PC-3 (cell line): ENCODE measurements around the gene SNRPA. TPM values are rescaled to one million over a fixed set of nuclear protein-coding genes. Genes with fewer than 3 reads are reported as not detected.

Experiments
- ATAC-seq: fragments of 200-7000 bp; cut with Tn5 transposase; 2 replicates; pipeline ENCODE4 v1.9.1; 2020; ENCODE audit warnings: mild to moderate bottlenecking, moderate library complexity
- BruUV-seq: library from RNA; stranded (reverse); fragments of 400-500 nt; replicated peaks from 2 replicates; lab custom pipeline; 2021; lab: Mats Ljungman, UMichigan
- CTCF ChIA-PET: fragments of 300-600 bp; sonication (Branson Sonifier 250); formaldehyde crosslinking; loops from one replicate; lab custom pipeline; 2022; ENCODE audit warnings: antibody characterized with exemption; lab: Charles Lee
- POLR2A ChIA-PET: fragments of 300-600 bp; sonication (Branson Sonifier 250); formaldehyde crosslinking; loops from one replicate; lab custom pipeline; 2022; ENCODE audit warnings: antibody characterized with exemption; ENCODE audit not compliant: unreplicated experiment; lab: Charles Lee
- DNase-seq: peaks from one replicate; pipeline ENCODE4 v3.0.0-alpha.2; 2015
- H2AFZ ChIP-seq: fragments of 300-600 bp; sonication (generic); 2 replicates; pipeline ENCODE4 v1.6.0; 2016; ENCODE audit warnings: antibody characterized with exemption, low read length
- H3F3A ChIP-seq: fragments of 300-600 bp; sonication (generic); one replicate; pipeline ENCODE4 v1.6.0; 2017; ENCODE audit warnings: antibody characterized with exemption, low read length, control low read depth, mild to moderate bottlenecking; ENCODE audit not compliant: unreplicated experiment
- H3K27ac ChIP-seq: fragments of 300-600 bp; sonication (generic); 2 replicates; pipeline ENCODE4 v1.5.1; 2016; ENCODE audit warnings: mild to moderate bottlenecking, low read length
- H3K27me3 ChIP-seq: fragments of 300-600 bp; sonication (generic); 2 replicates; pipeline ENCODE4 v1.6.1; 2016; ENCODE audit warnings: low read length, mixed read lengths
- H3K36me3 ChIP-seq: fragments of 300-600 bp; sonication (generic); 2 replicates; pipeline ENCODE4 v1.6.1; 2016; ENCODE audit warnings: low read depth, mixed run types, low read length, mixed read lengths
- H3K4me1 ChIP-seq: fragments of 300-600 bp; sonication (generic); 2 replicates; pipeline ENCODE4 v1.5.1; 2016; ENCODE audit warnings: low read length; ENCODE audit not compliant: insufficient read depth
- H3K4me2 ChIP-seq: fragments of 300-600 bp; sonication (generic); 2 replicates; pipeline ENCODE4 v1.6.0; 2016; ENCODE audit warnings: low read length
- H3K4me3 ChIP-seq: fragments of 300-600 bp; sonication (generic); 2 replicates; pipeline ENCODE4 v1.5.1; 2016; ENCODE audit warnings: mild to moderate bottlenecking, low read length, mixed read lengths
- H3K79me2 ChIP-seq: fragments of 300-600 bp; sonication (generic); 2 replicates; pipeline ENCODE4 v1.6.1; 2017; ENCODE audit warnings: low read length, mixed read lengths
- H3K9ac ChIP-seq: fragments of 300-600 bp; sonication (generic); 2 replicates; pipeline ENCODE4 v1.6.0; 2016; ENCODE audit warnings: mild to moderate bottlenecking, low read length
- H3K9me2 ChIP-seq: fragments of 300-600 bp; sonication (generic); replicated peaks from 2 replicates; pipeline ENCODE4 v1.6.1; 2016; ENCODE audit warnings: mixed run types, low read length, mixed read lengths
- H3K9me3 ChIP-seq: fragments of 300-600 bp; sonication (generic); 2 replicates; pipeline ENCODE4 v1.6.1; 2016; ENCODE audit warnings: low read length, mixed read lengths
- H4K20me1 ChIP-seq: fragments of 300-600 bp; sonication (generic); 2 replicates; pipeline ENCODE4 v1.6.1; 2016; ENCODE audit warnings: low read length, mixed read lengths
- CTCF ChIP-seq: fragments of 300-600 bp; sonication (generic); conservative IDR thresholded peaks from 2 replicates; pipeline ENCODE4 v1.5.1; 2017; ENCODE audit warnings: antibody characterized with exemption, low read depth, mild to moderate bottlenecking, low read length
- EZH2 ChIP-seq: fragments of 300-600 bp; sonication (generic); IDR thresholded peaks from one replicate; pipeline ENCODE4 v1.6.1; 2017; ENCODE audit warnings: antibody characterized with exemption, mild to moderate bottlenecking, low read length; ENCODE audit not compliant: unreplicated experiment
- EZH2phosphoT487 ChIP-seq: fragments of 300-600 bp; sonication (generic); IDR thresholded peaks from 2 replicates; pipeline ENCODE4 v1.6.1; 2018; ENCODE audit warnings: mild to moderate bottlenecking, antibody characterized with exemption, low read length, borderline replicate concordance
- intact Hi-C: fragments of 100-400 bp; cut with micrococcal nuclease; formaldehyde crosslinking; loops from 2 replicates; pipeline ENCODE4 v1.9.0; 2023
- total RNA-seq: library from RNA; depleted of rRNA; stranded (reverse); fragments of >200 nt; gene quantifications from 2 replicates; pipeline ENCODE4 v1.2.3, GENCODE V29; 2014

The SNRPA gene
- total RNA-seq, 1 experiment from 2014 or later = 243 TPM

GRCh38 chr19:40723661-40724254 lies 27.2 kb upstream of the SNRPA start:
- POLR2A ChIA-PET = no interaction called here
- no TSS peak for BruUV-seq
- H3K79me2 ChIP-seq = peaks cover 56% of the 10 kb centered on the region

GRCh38 chr19:40724315-40724714 lies 26.7 kb upstream of the SNRPA start:
- no peak overlapping the region for H3K4me3 ChIP-seq
- no peak for DNase-seq
- POLR2A ChIA-PET = no interaction called here
- H4K20me1 ChIP-seq = peaks cover 13% of the 10 kb centered on the region
- no peaks in the 10 kb centered on the region for H3K9me3 ChIP-seq
- no peak overlapping the region for H3K4me2 ChIP-seq
- no peak for ATAC-seq
- H3K9ac ChIP-seq = no peak overlapping the region
- H3F3A ChIP-seq = no peaks in the 10 kb centered on the region
- intact Hi-C loops = no loop called here
- H3K36me3 ChIP-seq = peaks cover 17% of the 10 kb centered on the region; the same call in 1 of the 2 replicates
- no peaks in the 10 kb centered on the region for H3K9me2 ChIP-seq
- H3K79me2 ChIP-seq = peaks cover 50% of the 10 kb centered on the region
- CTCF ChIA-PET = no interaction called here
- no peak overlapping the region for H2AFZ ChIP-seq
- no peak for TF ChIP-seq CTCF
- TF ChIP-seq EZH2 = no peak
- H3K27me3 ChIP-seq = no peaks in the 10 kb centered on the region
- no TSS peak for BruUV-seq
- H3K27ac ChIP-seq = no peak overlapping the region
- peaks cover 21% of the 10 kb centered on the region for H3K4me1 ChIP-seq

More at GRCh38 chr19:40723661-40724254, 27.2 kb upstream of the SNRPA start:
- peaks cover 22% of the 10 kb centered on the region for H3K4me1 ChIP-seq
- intact Hi-C loops = no loop called here
- no peak overlapping the region for H3K4me2 ChIP-seq
- H3K9me2 ChIP-seq = no peaks in the 10 kb centered on the region
- H3K27ac ChIP-seq = no peak overlapping the region
- no peaks in the 10 kb centered on the region for H3K27me3 ChIP-seq
- no peak for ATAC-seq
- DNase-seq = no peak
- H2AFZ ChIP-seq = no peak overlapping the region
- no peaks in the 10 kb centered on the region for H3K9me3 ChIP-seq
- TF ChIP-seq CTCF (no peak), EZH2 (no peak), EZH2phosphoT487 (no peak)
- no peak overlapping the region for H3K9ac ChIP-seq
- CTCF ChIA-PET = no interaction called here
- H3F3A ChIP-seq = no peaks in the 10 kb centered on the region
- H4K20me1 ChIP-seq = peaks cover 14% of the 10 kb centered on the region
- peaks cover 17% of the 10 kb centered on the region; the same call in 1 of the 2 replicates for H3K36me3 ChIP-seq
- H3K4me3 ChIP-seq = no peak overlapping the region

- BruUV-seq = no TSS peak
- Histone ChIP-seq H3K79me2 (peaks cover 45% of the 10 kb centered on the region), H2AFZ (no peak overlapping the region), H3K27ac (no peak overlapping the region), H3K36me3 (peaks cover 17% of the 10 kb centered on the region; the same call in 1 of the 2 replicates), H3K4me1 (peaks cover 16% of the 10 kb centered on the region), H3K4me2 (no peak overlapping the region), H3K4me3 (no peak overlapping the region), H3K9me2 (no peaks in the 10 kb centered on the region), H4K20me1 (peaks cover 8% of the 10 kb centered on the region), H3K9ac (no peak overlapping the region), H3F3A (no peaks in the 10 kb centered on the region), H3K9me3 (no peaks in the 10 kb centered on the region), H3K27me3 (no peaks in the 10 kb centered on the region)
- POLR2A ChIA-PET = no interaction called here
- DNase-seq = no peak
- ATAC-seq = no peak
- intact Hi-C loops = no loop called here
- CTCF ChIA-PET = no interaction called here
- TF ChIP-seq CTCF (no peak), EZH2 (no peak), EZH2phosphoT487 (no peak)
Observed at GRCh38 chr19:40724855-40725254, 26.1 kb upstream of the SNRPA start.
